Neural cell (in vitro differentiated cells): ENCODE data around the gene DMKN. TPM values are rescaled to one million over a fixed set of nuclear protein-coding genes. Genes with fewer than 3 reads are reported as not detected.
A peak's percentile ranks its signal among the peaks of the same experiment; 100 is the strongest.

Experiments used
- H2AFZ ChIP-seq: fragments of 200-600, 300-800 bp; sonication (generic), shearing (Covaris generic); 2 replicates; pipeline ENCODE4 v1.6.0; 2014; ENCODE audit warnings: low read depth, mild to moderate bottlenecking, antibody characterized with exemption, low read length, moderate library complexity
- H3F3A ChIP-seq: fragments of 200-600 bp; shearing (Covaris generic); 2 replicates; pipeline ENCODE4 v1.6.1; 2016; ENCODE audit warnings: mild to moderate bottlenecking, moderate library complexity, mixed read lengths, antibody characterized with exemption, low read length; ENCODE audit not compliant: insufficient read depth, poor library complexity, severe bottlenecking
- H3K27ac ChIP-seq: fragments of 200-600, 300-800 bp; sonication (generic), shearing (Covaris generic); 2 replicates; pipeline ENCODE4 v1.5.1; 2014; ENCODE audit warnings: mild to moderate bottlenecking, low read length, moderate library complexity
- H3K27me3 ChIP-seq: fragments of 300-800, 200-600 bp; sonication (generic), shearing (Covaris generic); 2 replicates; pipeline ENCODE4 v1.6.0; 2014; ENCODE audit warnings: mild to moderate bottlenecking, low read depth, low read length, moderate library complexity; ENCODE audit not compliant: insufficient read depth
- H3K36me3 ChIP-seq: fragments of 300-800, 200-600 bp; sonication (generic), shearing (Covaris generic); 2 replicates; pipeline ENCODE4 v1.5.1; 2014; ENCODE audit warnings: mild to moderate bottlenecking, antibody characterized with exemption, low read length, moderate library complexity; ENCODE audit not compliant: insufficient read depth
- H3K4me2 ChIP-seq: fragments of 300-800, 200-600 bp; sonication (generic), shearing (Covaris generic); 2 replicates; pipeline ENCODE4 v1.6.0; 2014; ENCODE audit warnings: mild to moderate bottlenecking, low read length
- H3K4me3 ChIP-seq: fragments of 300-800, 200-600 bp; sonication (generic), shearing (Covaris generic); 2 replicates; pipeline ENCODE4 v1.5.1; 2014; ENCODE audit warnings: mild to moderate bottlenecking, low read length, moderate library complexity
- H3K79me2 ChIP-seq: fragments of 200-600 bp; shearing (Covaris generic); replicated peaks from 2 replicates; pipeline ENCODE4 v1.6.0; 2014; ENCODE audit warnings: mild to moderate bottlenecking, low read length, moderate library complexity; ENCODE audit not compliant: insufficient read depth
- H3K9ac ChIP-seq: fragments of 300-800, 200-600 bp; sonication (generic), shearing (Covaris generic); 2 replicates; pipeline ENCODE4 v1.6.1; 2016; ENCODE audit warnings: mild to moderate bottlenecking, low read length, mixed read lengths
- H3K9me2 ChIP-seq: fragments of 200-600 bp; shearing (Covaris generic); 2 replicates; pipeline ENCODE4 v1.6.1; 2016; ENCODE audit warnings: mild to moderate bottlenecking, low read length, mixed read lengths; ENCODE audit not compliant: insufficient read depth
- H3K9me3 ChIP-seq: fragments of 200-600, 300-800 bp; sonication (generic), shearing (Covaris generic); 2 replicates; pipeline ENCODE4 v1.6.1; 2016; ENCODE audit warnings: mild to moderate bottlenecking, mixed run types, low read length, moderate library complexity, mixed read lengths
- H4K20me1 ChIP-seq: fragments of 200-600 bp; shearing (Covaris generic); 2 replicates; pipeline ENCODE4 v1.6.1; 2016; ENCODE audit warnings: mild to moderate bottlenecking, mixed run types; ENCODE audit not compliant: insufficient read depth
- CTCF ChIP-seq: fragments of 450-650 bp; IDR thresholded peaks from 2 replicates; pipeline ENCODE4 v1.5.1; 2014; ENCODE audit warnings: antibody characterized with exemption, mild to moderate bottlenecking, moderate library complexity; ENCODE audit not compliant: poor library complexity, severe bottlenecking
- EP300 ChIP-seq: fragments of 450-650 bp; conservative IDR thresholded peaks from 2 replicates; pipeline ENCODE4 v1.6.1; 2014; ENCODE audit warnings: antibody characterized with exemption, mild to moderate bottlenecking, moderate library complexity; ENCODE audit not compliant: poor library complexity, severe bottlenecking
- EZH2 ChIP-seq: fragments of 200-600, 300-800 bp; shearing (Covaris generic), sonication (generic); IDR thresholded peaks from 2 replicates; pipeline ENCODE4 v1.6.1; 2014; ENCODE audit warnings: antibody characterized with exemption, low read length, borderline replicate concordance, mild to moderate bottlenecking; ENCODE audit not compliant: insufficient read depth, poor library complexity, severe bottlenecking
- MXI1 ChIP-seq: fragments of 450-650 bp; conservative IDR thresholded peaks from 2 replicates; pipeline ENCODE4 v1.6.1; 2014; ENCODE audit warnings: antibody characterized with exemption, mild to moderate bottlenecking; ENCODE audit not compliant: poor library complexity, severe bottlenecking
- POLR2AphosphoS5 ChIP-seq: IDR thresholded peaks from 2 replicates; pipeline ENCODE4 v1.6.1; 2012
- RAD21 ChIP-seq: fragments of 450-650 bp; conservative IDR thresholded peaks from 2 replicates; pipeline ENCODE4 v1.6.1; 2014; ENCODE audit warnings: antibody characterized with exemption, mild to moderate bottlenecking, moderate library complexity
- REST ChIP-seq: IDR thresholded peaks from 2 replicates; pipeline ENCODE4 v1.6.1; 2012; ENCODE audit warnings: borderline replicate concordance
- SMC3 ChIP-seq: fragments of 450-650 bp; conservative IDR thresholded peaks from 2 replicates; pipeline ENCODE4 v1.6.1; 2014; ENCODE audit warnings: antibody characterized with exemption, mild to moderate bottlenecking, moderate library complexity; ENCODE audit not compliant: poor library complexity
- TAF1 ChIP-seq: IDR thresholded peaks from 2 replicates; pipeline ENCODE4 v1.6.1; 2012; ENCODE audit warnings: low read depth
- polyA plus RNA-seq: library from polyadenylated mRNA; depleted of rRNA; stranded (reverse); fragments of >200 nt; gene quantifications from 2 replicates; pipeline ENCODE4 v1.2.3, GENCODE V29; 2014

The DMKN gene
- polyA plus RNA-seq, 1 donor from 2014 or later, result not detected

GRCh38 chr19:35510626-35510964 is 2.9 kb downstream of the DMKN start:
- Histone ChIP-seq H3K4me2 (no peak overlapping the region), H3K36me3 (no peaks in the 10 kb centered on the region), H3K27ac (no peak overlapping the region), H3K4me3 (peak overlapping the region; percentile 55), H3F3A (no peaks in the 10 kb centered on the region), H3K9me3 (no peaks in the 10 kb centered on the region), H3K9me2 (no peaks in the 10 kb centered on the region), H2AFZ (no peak overlapping the region), H3K9ac (no peak overlapping the region), H4K20me1 (no peaks in the 10 kb centered on the region), H3K27me3 (peaks cover 36% of the 10 kb centered on the region), H3K79me2 (no peaks in the 10 kb centered on the region)
- peak; percentile 43 for TF ChIP-seq CTCF
- no peak for TF ChIP-seq POLR2AphosphoS5
- peak; percentile 1 for TF ChIP-seq SMC3

GRCh38 chr19:35509861-35510625 is 3.4 kb downstream of the DMKN start:
- H3K79me2 ChIP-seq, result no peaks in the 10 kb centered on the region
- H3K4me2 ChIP-seq, result no peak overlapping the region
- no peaks in the 10 kb centered on the region for H3F3A ChIP-seq
- no peak overlapping the region for H3K9ac ChIP-seq
- H4K20me1 ChIP-seq, result no peaks in the 10 kb centered on the region
- H3K27ac ChIP-seq, result no peak overlapping the region
- H3K9me3 ChIP-seq, result no peaks in the 10 kb centered on the region
- peaks cover 36% of the 10 kb centered on the region for H3K27me3 ChIP-seq
- H3K9me2 ChIP-seq, result no peaks in the 10 kb centered on the region
- no peaks in the 10 kb centered on the region for H3K36me3 ChIP-seq
- TF ChIP-seq EZH2 (no peak), REST (no peak), CTCF (peak; percentile 76), MXI1 (no peak), RAD21 (peak; percentile 48), EP300 (no peak), SMC3 (peak; percentile 68), POLR2AphosphoS5 (no peak), TAF1 (no peak)
- H3K4me3 ChIP-seq, result peak overlapping the region; percentile 55
- no peak overlapping the region for H2AFZ ChIP-seq
